HepG2 (cell line): Measurements from ENCODE around the gene CUL2. TPM values are rescaled to one million over a fixed set of nuclear protein-coding genes. Genes with fewer than 3 reads are reported as not detected.

Experiments used
- ATAC-seq: fragments of 200-7000 bp; cut with Tn5 transposase; 3 replicates; pipeline ENCODE4 v1.9.1; 2020; ENCODE audit warnings: mild to moderate bottlenecking, moderate library complexity
- BruUV-seq: library from RNA; stranded (reverse); fragments of 400-500 nt; replicated peaks from 2 replicates; lab custom pipeline; 2021; lab: Mats Ljungman, UMichigan
- CTCF ChIA-PET: fragments of 300-600 bp; formaldehyde crosslinking; extraction: SDS; loops from one replicate; lab custom pipeline; 2021; ENCODE audit warnings: low total read pairs, inconsistent platforms, low intra/inter-chr PET ratio; lab: Yijun Ruan, JAX
- POLR2A ChIA-PET: fragments of 350-600 bp; sonication (Branson Sonifier 250); formaldehyde crosslinking; loops from one replicate; lab custom pipeline; 2020; ENCODE audit warnings: antibody characterized with exemption, inconsistent platforms; lab: Yijun Ruan, JAX
- DNase-seq: peaks from one replicate; pipeline ENCODE4 v3.0.0-alpha.2; 2015; ENCODE audit warnings: low spot score
- FAIRE-seq: peaks from 3 replicates; lab custom pipeline; 2011; peaks lifted over from hg19 to GRCh38; lab: Jason Lieb, UNC
- H2AFZ ChIP-seq: one replicate; pipeline ENCODE4 v1.6.1; 2011; ENCODE audit warnings: low read length, inconsistent platforms
- H3K27ac ChIP-seq: fragments of 300-600 bp; 3 replicates; pipeline ENCODE4 v1.8.0; 2011; ENCODE audit warnings: mixed run types, mild to moderate bottlenecking, mixed read lengths, low read length, inconsistent platforms; ENCODE audit not compliant: insufficient read depth; ENCODE audit errors: extremely low read length
- H3K27me3 ChIP-seq, 2 experiments: fragments of 200-600 bp in 1 of 2; 2 replicates in 1 of 2; 3 replicates in 1 of 2; pipeline versions ENCODE4 v1.6.0 to v1.8.0; 2011; ENCODE audit warnings: low read length in 2 of 2, mild to moderate bottlenecking in 2 of 2, moderate library complexity in 2 of 2, inconsistent platforms in 1 of 2; ENCODE audit not compliant: insufficient read depth in 2 of 2, control insufficient read depth in 1 of 2
- H3K36me3 ChIP-seq, 2 experiments: fragments of 200-600 bp in 1 of 2; replicated peaks in 1 of 2; 2 replicates in 1 of 2; 3 replicates in 1 of 2; pipeline versions ENCODE4 v1.5.1 to v1.8.0; 2011; ENCODE audit warnings: low read length in 2 of 2, inconsistent platforms in 1 of 2; ENCODE audit not compliant: insufficient read depth in 2 of 2, control insufficient read depth in 1 of 2
- H3K4me1 ChIP-seq: 2 replicates; pipeline ENCODE4 v1.5.1; 2012; ENCODE audit warnings: low read length, inconsistent platforms; ENCODE audit not compliant: insufficient read depth
- H3K4me2 ChIP-seq: 2 replicates; pipeline ENCODE4 v1.6.0; 2011; ENCODE audit warnings: low read depth, low read length, inconsistent platforms
- H3K4me3 ChIP-seq, 3 experiments: fragments of 200-600 bp in 1 of 3; sonication (generic), shearing (Covaris generic) in 1 of 3; replicated peaks in 1 of 3; 2 replicates each; pipeline ENCODE4 v1.5.1; 2011 to 2016; ENCODE audit warnings: low read length in 3 of 3, inconsistent platforms in 2 of 3, low read depth in 2 of 3, mild to moderate bottlenecking in 2 of 3, control low read depth in 1 of 3, mixed read lengths in 1 of 3; ENCODE audit not compliant: insufficient read depth in 1 of 3
- H3K79me2 ChIP-seq: one replicate; pipeline ENCODE4 v1.6.1; 2011; ENCODE audit warnings: low read length, inconsistent platforms; ENCODE audit not compliant: insufficient read depth
- H3K9ac ChIP-seq: 2 replicates; pipeline ENCODE4 v1.6.0; 2011; ENCODE audit warnings: mild to moderate bottlenecking, low read depth, low read length, inconsistent platforms; ENCODE audit not compliant: insufficient read depth
- H3K9me3 ChIP-seq: 2 replicates; pipeline ENCODE4 v1.5.1; 2012; ENCODE audit warnings: mild to moderate bottlenecking, low read length
- H4K20me1 ChIP-seq: 2 replicates; pipeline ENCODE4 v1.6.0; 2011; ENCODE audit warnings: inconsistent platforms, mild to moderate bottlenecking, low read length, moderate library complexity; ENCODE audit not compliant: insufficient read depth
- KDM1A ChIP-seq: IDR thresholded peaks from 2 replicates; pipeline ENCODE4 v1.6.1; 2016; ENCODE audit warnings: missing compliant biosample characterization
- PHF5A ChIP-seq: IDR thresholded peaks from one replicate; pipeline ENCODE4 v1.6.1; 2018; ENCODE audit warnings: low read depth, missing genetic modification reagents; ENCODE audit not compliant: unreplicated experiment
- SKI ChIP-seq: fragments of 450-650 bp; IDR thresholded peaks from one replicate; pipeline ENCODE4 v1.6.1; 2018; ENCODE audit warnings: mild to moderate bottlenecking; ENCODE audit not compliant: partially characterized antibody
- THAP11 ChIP-seq: IDR thresholded peaks from 2 replicates; pipeline ENCODE4 v1.6.1; 2016; ENCODE audit warnings: missing biosample characterization, missing genetic modification reagents
- ZNF296 ChIP-seq: sonication (generic); formaldehyde crosslinking; conservative IDR thresholded peaks from 2 replicates; pipeline ENCODE4 v1.5.0; 2020; ENCODE audit warnings: mild to moderate bottlenecking, missing genetic modification reagents
- ZNF607 ChIP-seq: sonication (generic); formaldehyde crosslinking; IDR thresholded peaks from 2 replicates; pipeline ENCODE4 v1.5.1; 2020; ENCODE audit warnings: missing genetic modification reagents, mild to moderate bottlenecking, borderline replicate concordance
- WGBS: methylation state at CpG from one replicate; pipeline ENCODE4 v1.1.6; 2017; ENCODE audit warnings: low lambda C conversion rate; 5-methylcytosine and 5-hydroxymethylcytosine counted together
- in situ Hi-C: cut with HindIII; loops from 2 replicates; pipeline ENCODE4 v1.10.0; 2017; ENCODE audit warnings: low pct_unique_long_range_greater_than_20kb; ENCODE audit not compliant: extremely low pct_ligation_motif_present
- intact Hi-C: fragments of 100-400 bp; cut with micrococcal nuclease; formaldehyde crosslinking; loops from one replicate; pipeline ENCODE4 v1.10.0; 2022; ENCODE audit not compliant: unreplicated experiment
- polyA plus RNA-seq, 8 experiments: library from polyadenylated mRNA; depleted of rRNA in 3 of 8; stranded (reverse) in 7 of 8; unstranded in 1 of 8; fragments of >200 nt; fragmentation: Illumina TruSeq in 4 of 8; extraction: Trizol in 4 of 8; gene quantifications; 2 replicates each; pipeline versions ENCODE4 v1.2.1 to v1.2.3, GENCODE V29; 2011 to 2016; ENCODE audit warnings: low read depth in 4 of 8, missing spikeins in 1 of 8, mixed read lengths in 1 of 8; ENCODE audit not compliant: insufficient read depth in 1 of 8
- total RNA-seq, 5 experiments: library from RNA; depleted of rRNA; stranded (reverse); fragments of >200 nt; fragmentation: Illumina TruSeq; extraction: Trizol; gene quantifications; 2 replicates each; pipeline ENCODE4 v1.2.3, GENCODE V29; 2016; ENCODE audit warnings: low read depth in 1 of 5
- TF ChIP-seq, protein P1 (sequence below): sonication (generic); formaldehyde crosslinking; IDR thresholded peaks from 2 replicates; pipeline ENCODE4 v1.4.0; 2020; ENCODE audit warnings: mild to moderate bottlenecking, missing genetic modification reagents, borderline replicate concordance
- TF ChIP-seq, protein P2 (sequence below): IDR thresholded peaks from 2 replicates; pipeline ENCODE4 v1.6.1; 2016
- TF ChIP-seq, protein P3 (sequence below): sonication (generic); formaldehyde crosslinking; conservative IDR thresholded peaks from 2 replicates; pipeline ENCODE4 v1.8.0; 2022; ENCODE audit warnings: mild to moderate bottlenecking, moderate library complexity, missing genetic modification reagents
- TF ChIP-seq, protein P4 (sequence below): IDR thresholded peaks from 2 replicates; pipeline ENCODE4 v1.6.1; 2018; ENCODE audit warnings: missing genetic modification reagents, mild to moderate bottlenecking, missing compliant biosample characterization

The CUL2 gene
- total and polyA plus RNA-seq, 2 of the 13 experiments (the other 11 are each of a cell fraction or from before 2014, with no cell fraction given): 9.6 to 33.1 TPM

DNA sequence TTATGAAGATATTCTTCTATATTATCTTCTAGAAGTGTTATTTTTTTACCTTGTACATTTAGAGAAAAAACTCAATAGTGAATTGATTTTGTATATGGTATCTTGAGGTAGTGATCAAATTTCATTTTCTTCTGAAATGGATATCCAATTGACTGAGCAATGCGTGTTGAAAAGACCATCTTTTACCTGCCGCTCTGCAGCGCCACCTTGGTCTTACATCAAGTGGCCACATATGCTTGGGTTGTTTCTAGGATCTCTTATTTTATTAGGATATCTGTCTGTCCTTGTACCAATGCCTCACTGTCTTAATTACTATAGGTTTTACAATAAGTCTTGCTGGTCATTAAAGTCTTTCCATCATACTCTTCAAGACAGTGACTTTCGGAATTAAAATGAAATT is 53.0 kb downstream of the CUL2 start:
- no TSS peak for BruUV-seq
- no peak for FAIRE-seq
- peaks cover 3 to 44% of the 10 kb centered on the region in 2 experiments; a peak in 4 of 5 replicates for H3K36me3 ChIP-seq
- in situ Hi-C loops (no loop called here), intact Hi-C loops (no loop called here)
- WGBS: over 99% methylated on average over 4 of the region's 4 CpGs
- H3K79me2 ChIP-seq: no peaks in the 10 kb centered on the region
- no peak for DNase-seq
- no peak for ATAC-seq
- no peak overlapping the region for H3K4me2 ChIP-seq
- H4K20me1 ChIP-seq: no peaks in the 10 kb centered on the region
- no peak overlapping the region for H3K9ac ChIP-seq
- H3K9me3 ChIP-seq: no peaks in the 10 kb centered on the region
- ChIA-PET POLR2A (no interaction called here), CTCF (no interaction called here)
- H2AFZ ChIP-seq: no peak overlapping the region
- no peak overlapping the region for H3K27ac ChIP-seq
- H3K4me1 ChIP-seq: no peaks in the 10 kb centered on the region
- H3K4me3 ChIP-seq: no peak overlapping the region
- no peaks in the 10 kb centered on the region for H3K27me3 ChIP-seq
- TF ChIP-seq ZNF607 (CRISPR knock-in tag) (no peak), SKI (no peak), ZNF296 (no peak), PHF5A (no peak), THAP11 (CRISPR knock-in tag) (no peak), KDM1A (no peak)
- TF ChIP-seq, protein P1, sequence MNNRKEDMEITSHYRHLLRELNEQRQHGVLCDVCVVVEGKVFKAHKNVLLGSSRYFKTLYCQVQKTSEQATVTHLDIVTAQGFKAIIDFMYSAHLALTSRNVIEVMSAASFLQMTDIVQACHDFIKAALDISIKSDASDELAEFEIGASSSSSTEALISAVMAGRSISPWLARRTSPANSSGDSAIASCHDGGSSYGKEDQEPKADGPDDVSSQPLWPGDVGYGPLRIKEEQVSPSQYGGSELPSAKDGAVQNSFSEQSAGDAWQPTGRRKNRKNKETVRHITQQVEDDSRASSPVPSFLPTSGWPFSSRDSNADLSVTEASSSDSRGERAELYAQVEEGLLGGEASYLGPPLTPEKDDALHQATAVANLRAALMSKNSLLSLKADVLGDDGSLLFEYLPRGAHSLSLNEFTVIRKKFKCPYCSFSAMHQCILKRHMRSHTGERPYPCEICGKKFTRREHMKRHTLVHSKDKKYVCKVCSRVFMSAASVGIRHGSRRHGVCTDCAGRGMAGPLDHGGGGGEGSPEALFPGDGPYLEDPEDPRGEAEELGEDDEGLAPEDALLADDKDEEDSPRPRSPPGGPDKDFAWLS: no peak
- TF ChIP-seq, protein P2, sequence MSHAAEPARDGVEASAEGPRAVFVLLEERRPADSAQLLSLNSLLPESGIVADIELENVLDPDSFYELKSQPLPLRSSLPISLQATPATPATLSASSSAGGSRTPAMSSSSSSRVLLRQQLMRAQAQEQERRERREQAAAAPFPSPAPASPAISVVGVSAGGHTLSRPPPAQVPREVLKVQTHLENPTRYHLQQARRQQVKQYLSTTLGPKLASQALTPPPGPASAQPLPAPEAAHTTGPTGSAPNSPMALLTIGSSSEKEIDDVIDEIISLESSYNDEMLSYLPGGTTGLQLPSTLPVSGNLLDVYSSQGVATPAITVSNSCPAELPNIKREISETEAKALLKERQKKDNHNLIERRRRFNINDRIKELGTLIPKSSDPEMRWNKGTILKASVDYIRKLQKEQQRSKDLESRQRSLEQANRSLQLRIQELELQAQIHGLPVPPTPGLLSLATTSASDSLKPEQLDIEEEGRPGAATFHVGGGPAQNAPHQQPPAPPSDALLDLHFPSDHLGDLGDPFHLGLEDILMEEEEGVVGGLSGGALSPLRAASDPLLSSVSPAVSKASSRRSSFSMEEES (CRISPR knock-in tag): no peak
- TF ChIP-seq, protein P3, sequence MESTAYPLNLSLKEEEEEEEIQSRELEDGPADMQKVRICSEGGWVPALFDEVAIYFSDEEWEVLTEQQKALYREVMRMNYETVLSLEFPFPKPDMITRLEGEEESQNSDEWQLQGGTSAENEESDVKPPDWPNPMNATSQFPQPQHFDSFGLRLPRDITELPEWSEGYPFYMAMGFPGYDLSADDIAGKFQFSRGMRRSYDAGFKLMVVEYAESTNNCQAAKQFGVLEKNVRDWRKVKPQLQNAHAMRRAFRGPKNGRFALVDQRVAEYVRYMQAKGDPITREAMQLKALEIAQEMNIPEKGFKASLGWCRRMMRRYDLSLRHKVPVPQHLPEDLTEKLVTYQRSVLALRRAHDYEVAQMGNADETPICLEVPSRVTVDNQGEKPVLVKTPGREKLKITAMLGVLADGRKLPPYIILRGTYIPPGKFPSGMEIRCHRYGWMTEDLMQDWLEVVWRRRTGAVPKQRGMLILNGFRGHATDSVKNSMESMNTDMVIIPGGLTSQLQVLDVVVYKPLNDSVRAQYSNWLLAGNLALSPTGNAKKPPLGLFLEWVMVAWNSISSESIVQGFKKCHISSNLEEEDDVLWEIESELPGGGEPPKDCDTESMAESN (CRISPR knock-in tag): no peak
- TF ChIP-seq, protein P4, sequence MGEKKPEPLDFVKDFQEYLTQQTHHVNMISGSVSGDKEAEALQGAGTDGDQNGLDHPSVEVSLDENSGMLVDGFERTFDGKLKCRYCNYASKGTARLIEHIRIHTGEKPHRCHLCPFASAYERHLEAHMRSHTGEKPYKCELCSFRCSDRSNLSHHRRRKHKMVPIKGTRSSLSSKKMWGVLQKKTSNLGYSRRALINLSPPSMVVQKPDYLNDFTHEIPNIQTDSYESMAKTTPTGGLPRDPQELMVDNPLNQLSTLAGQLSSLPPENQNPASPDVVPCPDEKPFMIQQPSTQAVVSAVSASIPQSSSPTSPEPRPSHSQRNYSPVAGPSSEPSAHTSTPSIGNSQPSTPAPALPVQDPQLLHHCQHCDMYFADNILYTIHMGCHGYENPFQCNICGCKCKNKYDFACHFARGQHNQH (CRISPR knock-in tag): no peak
